Esophagus (tissue), 2 donors: ENCODE data around the gene C12orf60. TPM values are rescaled to one million over a fixed set of nuclear protein-coding genes. Genes with fewer than 3 reads are reported as not detected.

Experiments
- H3K27ac ChIP-seq, 2 donors: one replicate each; pipeline ENCODE4 v1.5.1; 2013; ENCODE audit warnings: low read depth in 2 of 2, mild to moderate bottlenecking in 2 of 2, inconsistent platforms in 1 of 2, low read length in 1 of 2, moderate library complexity in 1 of 2
- H3K27me3 ChIP-seq, 2 donors: one replicate each; pipeline ENCODE4 v1.6.1; 2013; ENCODE audit warnings: low read length in 2 of 2, control low read depth in 1 of 2, mild to moderate bottlenecking in 1 of 2; ENCODE audit not compliant: insufficient read depth in 2 of 2, control insufficient read depth in 1 of 2
- H3K36me3 ChIP-seq, 2 donors: one replicate each; pipeline ENCODE4 v1.6.1; 2013; ENCODE audit warnings: low read length in 1 of 2; ENCODE audit not compliant: control insufficient read depth in 2 of 2, insufficient read depth in 2 of 2
- H3K4me1 ChIP-seq, 2 donors: one replicate each; pipeline ENCODE4 v1.6.1; 2013; ENCODE audit warnings: low read length in 1 of 2; ENCODE audit not compliant: control insufficient read depth in 2 of 2, insufficient read depth in 2 of 2
- H3K4me3 ChIP-seq, 2 donors: one replicate each; pipeline ENCODE4 v1.5.1; 2013; ENCODE audit warnings: low read length in 2 of 2, mild to moderate bottlenecking in 2 of 2, low read depth in 1 of 2, moderate library complexity in 1 of 2
- H3K9me3 ChIP-seq, 2 donors: one replicate each; pipeline ENCODE4 v1.6.1; 2013; ENCODE audit warnings: mild to moderate bottlenecking in 2 of 2, low read depth in 1 of 2, low read length in 1 of 2, moderate library complexity in 1 of 2; ENCODE audit not compliant: control insufficient read depth in 2 of 2, insufficient read depth in 1 of 2
- WGBS, 2 donors: extraction: QIAGEN DNeasy Blood & Tissue Kit; methylation state at CpG; one replicate each; pipeline ENCODE4 v1.1.7; 2013; 5-methylcytosine and 5-hydroxymethylcytosine counted together
- polyA plus RNA-seq, 2 donors: library from polyadenylated mRNA; stranded (reverse); fragments of 200-250 nt; gene quantifications; one replicate each; pipeline ENCODE4 v1.2.3, GENCODE V29; 2013
- donor health status: healthy with polysubstance abuse.
- donor health status: Bipolar disorder and iron deficiency.

C12orf60 gene
- polyA plus RNA-seq, 2 donors = 0.33 to 0.65 TPM

DNA sequence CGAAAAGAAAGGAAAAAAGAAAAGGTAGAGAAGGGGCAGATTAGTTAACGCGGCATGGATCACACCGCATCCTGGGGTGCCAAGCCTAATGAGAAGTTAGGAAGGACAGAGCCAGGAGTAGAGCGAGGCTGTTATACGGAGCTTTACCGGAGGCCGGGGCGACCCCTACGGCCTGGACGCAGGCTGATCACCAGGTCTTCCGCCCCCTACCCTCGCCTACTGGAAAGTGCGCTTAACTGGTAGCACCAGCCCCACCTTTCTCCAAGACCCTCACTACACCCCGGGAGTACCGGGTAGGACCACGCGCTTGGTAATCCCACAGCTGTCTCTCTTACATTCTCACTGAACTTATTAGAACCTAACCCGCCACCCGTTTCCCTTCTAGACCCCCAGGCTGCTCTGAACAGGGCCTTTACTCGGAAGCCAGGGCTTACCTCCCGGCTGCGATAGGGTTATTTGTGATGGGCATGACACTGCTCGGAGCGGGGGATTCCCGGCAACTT lies 34.0 kb upstream of the C12orf60 start:
- H3K4me3 ChIP-seq = peak overlapping the region; percentile 83
- H3K27me3 ChIP-seq = no peaks in the 10 kb centered on the region
- no peaks in the 10 kb centered on the region for H3K9me3 ChIP-seq
- no peaks in the 10 kb centered on the region for H3K4me1 ChIP-seq
- peak overlapping the region; percentile 97 to 99 for H3K27ac ChIP-seq
- no peaks in the 10 kb centered on the region for H3K36me3 ChIP-seq
- 3% methylated on average over 26 of the region's 26 CpGs for WGBS, 2 donors

DNA sequence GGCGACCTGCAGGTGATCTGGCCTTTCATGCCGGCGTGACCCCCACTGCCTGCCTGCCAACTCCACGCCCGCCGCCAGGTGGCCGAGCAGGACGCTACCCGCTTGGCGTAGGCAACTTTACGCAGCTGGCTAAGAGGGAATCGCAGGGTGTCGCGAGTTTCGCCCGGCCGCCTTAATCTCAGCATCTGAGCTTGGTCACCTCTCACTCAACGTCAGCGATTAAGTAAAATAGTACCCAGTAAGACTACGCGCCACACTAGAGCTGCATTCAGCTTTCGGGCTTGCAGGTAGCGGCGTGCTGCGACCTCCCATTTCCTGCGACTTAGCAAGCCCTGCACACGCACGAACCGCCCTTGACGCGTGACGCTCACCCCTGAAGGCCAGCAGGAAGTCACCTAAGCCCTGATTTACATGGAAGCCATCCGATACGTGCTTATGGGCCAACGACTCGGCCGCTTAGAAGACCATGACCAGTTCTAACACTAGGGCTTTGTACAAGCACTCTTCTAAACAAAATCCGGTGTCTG lies 33.4 kb upstream of the C12orf60 start:
- Histone ChIP-seq H3K27me3 (no peaks in the 10 kb centered on the region), H3K27ac (peak overlapping the region; percentile 97 to 99), H3K4me1 (no peaks in the 10 kb centered on the region), H3K36me3 (no peaks in the 10 kb centered on the region), H3K4me3 (peak overlapping the region; percentile 83), H3K9me3 (no peaks in the 10 kb centered on the region)
- 0% methylated on average over 38 of the region's 38 CpGs for WGBS, 2 donors

DNA sequence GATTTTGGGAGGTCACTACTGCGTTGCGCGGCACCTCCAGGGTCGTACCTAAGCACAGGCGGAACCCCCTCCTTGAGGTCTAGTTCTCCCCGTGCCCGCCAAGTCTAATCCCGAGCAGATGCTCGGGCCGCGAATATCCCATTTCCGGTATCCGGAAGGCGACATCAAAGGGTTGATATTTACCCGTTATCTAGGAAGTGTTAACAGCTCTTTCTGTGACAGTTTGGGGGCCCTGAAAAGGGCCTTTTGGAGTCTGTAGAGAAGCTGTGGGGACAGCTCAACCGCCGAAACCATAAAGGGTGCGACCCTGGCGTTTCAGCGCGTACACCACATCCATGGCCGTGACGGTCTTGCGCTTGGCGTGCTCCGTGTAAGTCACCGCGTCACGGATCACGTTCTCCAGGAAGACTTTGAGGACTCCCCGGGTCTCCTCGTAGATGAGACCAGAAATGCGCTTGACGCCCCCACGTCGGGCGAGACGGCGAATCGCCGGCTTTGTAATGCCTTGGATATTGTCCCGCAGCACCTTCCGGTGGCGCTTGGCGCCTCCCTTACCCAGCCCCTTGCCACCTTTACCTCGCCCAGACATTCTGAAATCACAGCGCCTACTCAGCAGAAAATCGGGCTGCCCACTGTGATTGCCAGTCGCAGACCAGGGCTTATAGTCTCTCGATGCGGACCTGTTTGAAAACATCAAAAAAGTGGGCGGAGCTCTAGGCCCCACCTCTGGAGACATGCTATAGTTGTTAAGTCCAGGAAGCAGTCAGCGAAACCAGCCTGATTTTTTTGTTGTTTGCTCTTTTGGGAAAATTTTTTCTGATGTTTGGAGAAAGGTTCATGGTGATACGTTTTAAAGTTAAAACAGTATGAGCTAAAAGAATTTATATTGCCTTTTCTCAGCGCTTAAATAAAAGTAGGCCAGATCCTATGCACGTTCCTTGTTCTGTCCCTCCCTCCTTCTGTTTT lies 32.7 kb upstream of the C12orf60 start:
- Histone ChIP-seq H3K27ac (peak overlapping the region; percentile 97 to 99), H3K4me3 (peak overlapping the region; percentile 83), H3K27me3 (no peaks in the 10 kb centered on the region), H3K9me3 (no peaks in the 10 kb centered on the region), H3K4me1 (no peaks in the 10 kb centered on the region), H3K36me3 (no peaks in the 10 kb centered on the region)
- WGBS, 2 donors = 0 to 1% methylated on average over 56 of the region's 56 CpGs

DNA sequence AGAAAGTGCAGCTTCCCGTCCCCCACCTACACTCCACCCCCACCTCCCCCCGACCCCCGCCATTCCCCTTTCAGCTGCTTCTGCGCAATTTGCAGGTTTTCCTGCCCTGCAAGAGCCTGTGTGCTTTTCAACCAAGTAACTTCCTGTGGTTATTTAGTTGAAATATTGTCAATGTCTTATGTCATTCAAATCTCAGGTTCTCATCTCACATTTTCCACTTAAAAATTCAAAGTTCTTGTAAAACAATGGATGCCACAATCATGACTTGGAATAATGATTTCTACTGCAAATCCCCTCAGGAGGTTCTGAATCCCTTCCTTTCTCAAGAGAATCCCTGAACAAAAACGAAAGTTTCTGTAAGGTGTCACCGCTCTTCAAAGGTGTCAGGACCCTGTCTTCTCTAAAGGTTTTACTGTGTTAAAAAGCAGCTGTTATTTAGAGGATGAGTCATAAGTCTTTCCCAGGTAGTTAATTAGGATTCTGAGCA lies 31.8 kb upstream of the C12orf60 start:
- Histone ChIP-seq H3K27ac (peak overlapping the region in 1 of 2 donors; percentile 97), H3K27me3 (no peaks in the 10 kb centered on the region), H3K9me3 (no peaks in the 10 kb centered on the region), H3K4me1 (no peaks in the 10 kb centered on the region), H3K4me3 (peak overlapping the region in 1 of 2 donors; percentile 83), H3K36me3 (no peaks in the 10 kb centered on the region)
- WGBS, 2 donors = 23% methylated on average over 6 of the region's 6 CpGs

DNA sequence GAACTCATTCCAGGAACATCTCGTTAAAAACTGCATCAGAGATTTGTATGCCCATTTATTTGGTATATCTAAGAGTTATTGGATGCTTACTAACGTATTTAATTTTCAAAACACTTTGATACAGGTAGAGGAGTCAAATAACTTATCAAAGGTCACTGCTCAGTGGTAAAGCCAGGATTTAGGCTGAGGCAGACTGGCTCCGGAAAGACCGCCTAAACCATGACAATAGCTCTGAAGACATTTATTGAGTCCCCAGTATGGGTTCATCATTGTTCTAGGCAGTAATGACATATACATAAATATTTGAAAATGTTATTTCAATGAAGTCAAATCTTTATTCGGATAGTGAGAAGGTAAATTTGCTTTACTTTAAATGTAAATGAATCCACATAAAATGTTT lies 30.5 kb upstream of the C12orf60 start:
- no peaks in the 10 kb centered on the region for H3K4me1 ChIP-seq
- 91 to 96% methylated on average over 5 of the region's 5 CpGs for WGBS, 2 donors
- H3K9me3 ChIP-seq = no peaks in the 10 kb centered on the region
- no peak overlapping the region for H3K27ac ChIP-seq
- no peak overlapping the region for H3K4me3 ChIP-seq
- no peaks in the 10 kb centered on the region for H3K36me3 ChIP-seq
- H3K27me3 ChIP-seq = no peaks in the 10 kb centered on the region

DNA sequence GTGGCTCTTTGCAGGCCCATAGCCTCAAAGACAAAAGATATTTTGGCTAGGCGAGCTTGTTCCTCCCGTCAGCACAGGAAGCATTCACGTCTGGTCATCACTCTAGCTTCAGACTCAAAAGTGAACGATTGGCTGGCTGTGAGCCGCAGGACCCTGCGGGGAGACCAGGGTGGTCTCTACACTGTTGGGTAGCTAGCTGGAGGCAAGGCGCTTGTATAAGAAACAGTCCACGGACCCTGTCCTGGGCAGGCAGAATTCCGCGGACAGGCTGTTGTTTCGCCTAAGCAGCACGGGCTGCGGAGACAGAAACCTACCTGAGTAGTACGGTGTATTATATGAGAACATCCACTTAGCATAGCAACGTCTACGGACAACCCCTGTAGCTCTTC lies 29.8 kb upstream of the C12orf60 start:
- Histone ChIP-seq H3K4me3 (peak overlapping the region; percentile 72 to 87), H3K4me1 (no peaks in the 10 kb centered on the region), H3K27me3 (no peaks in the 10 kb centered on the region), H3K36me3 (no peaks in the 10 kb centered on the region), H3K9me3 (no peaks in the 10 kb centered on the region), H3K27ac (peak overlapping the region; percentile 96 to 97)
- WGBS, 2 donors = 18 to 22% methylated on average over 16 of the region's 16 CpGs

DNA sequence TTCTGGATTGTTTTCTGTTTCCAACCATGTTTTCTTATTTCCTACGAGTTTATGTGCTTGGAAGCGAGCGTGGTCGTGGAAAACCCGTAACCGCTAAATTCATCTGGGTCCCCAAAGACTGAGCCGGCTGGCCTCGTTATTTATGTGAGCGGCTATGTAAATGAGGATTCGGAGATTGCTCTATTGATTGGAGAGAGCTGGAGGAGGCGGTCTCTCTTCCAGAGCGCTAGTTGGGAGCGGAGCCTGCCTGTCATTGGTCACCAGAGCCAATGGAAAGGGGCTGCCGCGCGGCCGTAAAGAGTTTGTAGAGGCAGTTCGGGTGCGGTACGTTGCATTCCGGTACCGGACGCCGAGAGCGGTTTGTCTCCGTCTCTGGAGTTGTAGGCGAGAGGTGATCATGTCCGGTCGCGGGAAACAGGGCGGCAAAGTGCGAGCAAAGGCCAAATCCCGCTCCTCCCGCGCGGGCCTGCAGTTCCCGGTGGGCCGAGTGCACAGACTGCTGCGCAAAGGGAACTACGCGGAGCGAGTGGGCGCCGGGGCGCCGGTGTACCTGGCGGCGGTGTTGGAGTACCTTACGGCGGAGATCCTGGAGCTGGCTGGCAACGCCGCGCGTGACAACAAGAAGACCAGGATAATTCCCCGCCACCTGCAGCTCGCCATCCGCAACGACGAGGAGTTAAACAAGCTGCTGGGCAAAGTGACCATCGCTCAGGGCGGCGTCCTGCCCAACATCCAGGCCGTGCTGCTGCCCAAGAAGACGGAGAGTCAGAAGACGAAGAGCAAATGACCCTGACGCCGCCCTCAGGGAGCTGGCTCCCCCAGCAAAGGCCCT lies 29.2 kb upstream of the C12orf60 start:
- Histone ChIP-seq H3K27me3 (no peaks in the 10 kb centered on the region), H3K27ac (peak overlapping the region; percentile 96 to 97), H3K4me3 (peak overlapping the region; percentile 72 to 87), H3K36me3 (no peaks in the 10 kb centered on the region), H3K4me1 (no peaks in the 10 kb centered on the region), H3K9me3 (no peaks in the 10 kb centered on the region)
- WGBS, 2 donors = 1% methylated on average over 67 of the region's 67 CpGs

DNA sequence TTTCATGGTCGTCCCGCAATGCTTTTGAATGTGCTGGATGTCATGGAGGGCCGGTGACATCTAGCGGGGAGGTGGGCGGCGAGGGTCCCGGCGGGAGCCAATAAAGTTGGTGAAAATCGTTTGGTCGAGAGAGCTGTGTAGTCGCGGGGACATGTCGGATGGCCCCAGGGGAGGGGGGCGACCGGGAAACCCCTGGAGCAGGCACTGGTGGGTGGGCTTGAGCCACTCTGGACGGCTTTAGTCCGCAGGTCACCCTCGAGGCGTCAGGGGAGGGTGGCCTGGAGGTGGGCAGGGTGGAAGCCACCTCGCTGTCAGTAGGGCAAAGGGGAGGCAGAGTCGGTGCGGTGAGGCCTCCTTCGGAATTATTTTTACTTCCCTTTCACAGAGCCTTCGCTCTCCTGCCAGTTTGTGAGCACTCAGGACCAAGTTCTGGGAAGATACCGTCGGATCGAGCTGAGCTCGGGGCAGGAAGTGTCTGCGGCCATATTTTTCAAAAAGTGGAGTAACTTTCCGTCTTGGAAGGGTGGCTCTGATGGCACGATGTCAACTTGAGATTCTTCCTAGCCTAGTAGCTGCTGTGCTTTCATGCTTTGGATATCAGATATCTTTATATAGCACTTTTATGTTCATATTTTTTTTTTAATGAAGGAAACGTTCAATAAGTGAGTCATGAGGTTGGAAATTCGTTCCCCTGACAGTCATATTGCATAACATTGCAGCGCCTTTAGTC lies 28.4 kb upstream of the C12orf60 start:
- whole genome bisulfite sequencing, 2 donors = 3 to 5% methylated on average over 33 to 34 of the region's 34 CpGs
- H3K27ac ChIP-seq = peak overlapping the region; percentile 96 to 97
- no peaks in the 10 kb centered on the region for H3K36me3 ChIP-seq
- peak overlapping the region; percentile 72 to 87 for H3K4me3 ChIP-seq
- no peaks in the 10 kb centered on the region for H3K9me3 ChIP-seq
- H3K27me3 ChIP-seq = no peaks in the 10 kb centered on the region
- H3K4me1 ChIP-seq = no peaks in the 10 kb centered on the region

DNA sequence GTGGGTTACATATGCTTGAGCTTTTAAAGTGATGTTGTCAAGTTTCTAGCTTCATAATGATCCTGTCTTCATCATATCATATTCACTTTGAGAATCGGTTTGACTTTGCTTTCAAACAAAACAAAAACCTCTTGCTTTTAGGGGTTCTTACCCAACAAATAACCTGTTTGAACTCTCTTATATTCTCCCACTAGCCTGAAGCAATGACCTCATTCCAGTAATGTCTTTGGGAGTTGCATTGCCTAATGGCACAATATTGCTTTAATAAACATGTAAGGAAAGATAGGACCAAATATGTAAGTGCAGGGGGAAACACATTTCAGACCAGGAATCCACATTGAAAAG lies 27.9 kb upstream of the C12orf60 start:
- H3K27me3 ChIP-seq = no peaks in the 10 kb centered on the region
- no peaks in the 10 kb centered on the region for H3K36me3 ChIP-seq
- H3K4me3 ChIP-seq = peak overlapping the region in 1 of 2 donors; percentile 87
- H3K9me3 ChIP-seq = no peaks in the 10 kb centered on the region
- no peak overlapping the region for H3K27ac ChIP-seq
- H3K4me1 ChIP-seq = no peaks in the 10 kb centered on the region
- WGBS, 2 donors = 20 to 22% methylated on average over 1 of the region's 1 CpG
